GM19023 (cell line): ENCODE data around the gene OGFOD3.
"Not testable (repeated sequence)": the region's sequence is repeated elsewhere in the genome, so short reads cannot be mapped to it uniquely, and the experiment has no call there.

ENCODE experiments used
- ATAC-seq: cut with Tn5 transposase; IDR thresholded peaks from one replicate; pipeline ENCODE4 v1.9.1; 2021; ENCODE audit warnings: mild to moderate bottlenecking, moderate library complexity; ENCODE audit not compliant: unreplicated experiment

Gene OGFOD3

GRCh38 chr17:82358465-82359350, 59.7 kb downstream of the OGFOD3 start, which contains the start of gene TEX19:
Gene TEX19, plus strand, starts transcription at chr17:82359247. Its CDS starts 2,904 bp downstream, at chr17:82362151.
- no peak for ATAC-seq

- no peak for ATAC-seq
Observed at GRCh38 chr17:82357394-82357793, 61.0 kb downstream of the OGFOD3 start.

GRCh38 chr17:82356845-82357355, 61.5 kb downstream of the OGFOD3 start:
- ATAC-seq, result no peak

- no peak for ATAC-seq
Observed at GRCh38 chr17:82355770-82356427, 62.5 kb downstream of the OGFOD3 start.

GRCh38 chr17:82354804-82355308, 63.5 kb downstream of the OGFOD3 start:
- ATAC-seq, result no peak

- no peak for ATAC-seq
Observed at GRCh38 chr17:82353484-82353883, 64.9 kb downstream of the OGFOD3 start.

GRCh38 chr17:82351713-82352488, 66.5 kb downstream of the OGFOD3 start:
- no peak for ATAC-seq

GRCh38 chr17:82351254-82351712, 67.1 kb downstream of the OGFOD3 start:
- no peak for ATAC-seq

- ATAC-seq, result no peak
Observed at GRCh38 chr17:82350182-82351030, 68.0 kb downstream of the OGFOD3 start.

- ATAC-seq, result no peak
Observed at GRCh38 chr17:82349287-82349701, 69.1 kb downstream of the OGFOD3 start.

GRCh38 chr17:82348866-82349265, 69.5 kb downstream of the OGFOD3 start:
- no peak for ATAC-seq

GRCh38 chr17:82348434-82348833, 70.0 kb downstream of the OGFOD3 start:
- ATAC-seq, result no peak

GRCh38 chr17:82347994-82348393, 70.4 kb downstream of the OGFOD3 start:
- ATAC-seq, result not testable (repeated sequence)

- ATAC-seq, result no peak
Observed at GRCh38 chr17:82346342-82347300, 71.8 kb downstream of the OGFOD3 start.

GRCh38 chr17:82345151-82345976, 73.0 kb downstream of the OGFOD3 start:
- ATAC-seq, result no peak

GRCh38 chr17:82344175-82344907, 74.0 kb downstream of the OGFOD3 start:
- ATAC-seq, result no peak

GRCh38 chr17:82343560-82343959, 74.8 kb downstream of the OGFOD3 start:
- ATAC-seq, result no peak
